Neuron (in vitro differentiated cells): Measurements from ENCODE around the gene REXO5.

Experiments
- H2AFZ ChIP-seq: one replicate; pipeline ENCODE4 v1.6.1; 2013; ENCODE audit warnings: low read depth, mild to moderate bottlenecking, inconsistent platforms, low read length, moderate library complexity
- H3K27me3 ChIP-seq: one replicate; pipeline ENCODE4 v1.6.1; 2013; ENCODE audit warnings: low read length; ENCODE audit not compliant: insufficient read depth
- H3K36me3 ChIP-seq: one replicate; pipeline ENCODE4 v1.6.1; 2013; ENCODE audit warnings: low read length; ENCODE audit not compliant: insufficient read depth
- H3K4me1 ChIP-seq: one replicate; pipeline ENCODE4 v1.6.1; 2013; ENCODE audit warnings: low read length; ENCODE audit not compliant: insufficient read depth
- H3K4me3 ChIP-seq: 2 replicates; pipeline ENCODE4 v1.5.1; 2013; ENCODE audit warnings: mild to moderate bottlenecking, low read length, moderate library complexity
- H3K9me3 ChIP-seq: one replicate; pipeline ENCODE4 v1.6.1; 2013; ENCODE audit warnings: low read length

The REXO5 gene

GRCh38 chr16:20897253-20897897 lies 91.0 kb downstream of the REXO5 start:
- Histone ChIP-seq H3K27me3 (no peaks in the 10 kb centered on the region), H2AFZ (no peak overlapping the region), H3K36me3 (peaks cover 9% of the 10 kb centered on the region), H3K4me3 (no peak overlapping the region), H3K9me3 (no peaks in the 10 kb centered on the region), H3K4me1 (peaks cover 18% of the 10 kb centered on the region)

GRCh38 chr16:20897922-20898321 lies 91.6 kb downstream of the REXO5 start:
- no peak overlapping the region for H2AFZ ChIP-seq
- H3K27me3 ChIP-seq: no peaks in the 10 kb centered on the region
- H3K4me3 ChIP-seq: no peak overlapping the region
- H3K4me1 ChIP-seq: peaks cover 18% of the 10 kb centered on the region
- H3K36me3 ChIP-seq: peaks cover 9% of the 10 kb centered on the region
- no peaks in the 10 kb centered on the region for H3K9me3 ChIP-seq

DNA sequence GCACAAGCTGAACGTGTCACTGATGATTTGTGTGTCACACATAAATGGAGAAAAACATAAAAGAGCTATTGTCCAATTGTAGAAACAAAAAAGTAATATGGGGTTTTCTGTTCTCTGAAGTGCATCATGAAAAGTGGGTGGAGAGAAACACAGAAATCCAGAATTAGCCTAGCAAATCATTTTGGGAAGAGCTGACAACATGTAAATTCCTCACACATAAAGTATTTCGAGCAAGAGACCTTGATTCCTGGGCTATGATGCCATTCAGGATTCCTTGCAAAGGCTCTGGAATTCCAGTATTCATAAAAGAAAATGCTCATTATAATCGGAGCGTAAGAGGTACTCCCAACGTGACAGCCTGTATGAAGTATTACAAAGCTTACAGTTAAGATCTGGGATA lies 92.7 kb downstream of the REXO5 start:
- Histone ChIP-seq H3K9me3 (no peaks in the 10 kb centered on the region), H3K4me1 (peaks cover 18% of the 10 kb centered on the region), H3K27me3 (no peaks in the 10 kb centered on the region), H3K36me3 (peaks cover 9% of the 10 kb centered on the region), H3K4me3 (peak overlapping the region; percentile 99), H2AFZ (no peak overlapping the region)
